Stomach (tissue), 4 donors: ENCODE measurements around the gene ERVW-1.

Source experiments
- CTCF ChIP-seq, 7 experiments: fragments of 450-650 bp in 4 of 7; fragments of 200-600 bp in 3 of 7; sonication (generic) in 3 of 7; IDR thresholded peaks; one replicate each; pipeline ENCODE4 v1.5.1; 2016 to 2019; ENCODE audit warnings: antibody characterized with exemption in 7 of 7, control low read depth in 2 of 7, mild to moderate bottlenecking in 1 of 7
- POLR2A ChIP-seq, 4 donors: fragments of 450-650 bp; IDR thresholded peaks; one replicate each; pipeline ENCODE4 v1.6.1; 2016; ENCODE audit warnings: antibody characterized with exemption in 4 of 4, control low read depth in 2 of 4, mild to moderate bottlenecking in 1 of 4, moderate library complexity in 1 of 4
- POLR2AphosphoS5 ChIP-seq, 3 donors: sonication (generic); formaldehyde crosslinking; IDR thresholded peaks; one replicate each; pipeline ENCODE4 v1.6.1; 2016; ENCODE audit warnings: antibody characterized with exemption in 3 of 3

GRCh38 chr7:92504563-92504962 is 26.8 kb upstream of the ERVW-1 start:
- no peak for TF ChIP-seq CTCF (IDR thresholded peaks at IDR 0.05)
- TF ChIP-seq POLR2A (IDR thresholded peaks at IDR 0.05): no peak
- no peak for TF ChIP-seq POLR2AphosphoS5 (IDR thresholded peaks at IDR 0.05)
